IPS DF 4.7 (cell line): ENCODE data around the gene RNU6-7.

Experiments used
- DNase-seq: peaks from one replicate; pipeline ENCODE4 v3.0.0-alpha.2; 2013; ENCODE audit warnings: low spot score; ENCODE audit errors: extremely low read depth

RNU6-7 gene

GRCh38 chr14:32205554-32205953 is 3.7 kb downstream of the RNU6-7 start:
- no peak for DNase-seq

- no peak for DNase-seq
Measured at GRCh38 chr14:32205984-32206383, 4.1 kb downstream of the RNU6-7 start.

- no peak for DNase-seq
Measured at GRCh38 chr14:32206552-32206951, 4.7 kb downstream of the RNU6-7 start.

- DNase-seq = no peak
Measured at GRCh38 chr14:32208490-32208889, 6.6 kb downstream of the RNU6-7 start.

GRCh38 chr14:32209471-32209870 is 7.6 kb downstream of the RNU6-7 start:
- no peak for DNase-seq

- no peak for DNase-seq
Measured at GRCh38 chr14:32211068-32211404, 9.2 kb downstream of the RNU6-7 start.

GRCh38 chr14:32212833-32213232 is 11.0 kb downstream of the RNU6-7 start:
- DNase-seq = no peak

- DNase-seq = no peak
Measured at GRCh38 chr14:32217301-32217700, 15.5 kb downstream of the RNU6-7 start.

- DNase-seq = no peak
Measured at GRCh38 chr14:32224737-32225377, 23.0 kb downstream of the RNU6-7 start.

GRCh38 chr14:32225378-32225920 is 23.6 kb downstream of the RNU6-7 start:
- DNase-seq = no peak

- no peak for DNase-seq
Measured at GRCh38 chr14:32226056-32226455, 24.2 kb downstream of the RNU6-7 start.

GRCh38 chr14:32230181-32230580 is 28.3 kb downstream of the RNU6-7 start:
- DNase-seq = no peak

GRCh38 chr14:32230695-32231280 is 28.9 kb downstream of the RNU6-7 start:
- DNase-seq = no peak

- no peak for DNase-seq
Measured at GRCh38 chr14:32232481-32232880, 30.6 kb downstream of the RNU6-7 start.

GRCh38 chr14:32233260-32233659 is 31.4 kb downstream of the RNU6-7 start:
- DNase-seq = no peak

- DNase-seq = no peak
Measured at GRCh38 chr14:32244404-32244803, 42.6 kb downstream of the RNU6-7 start.

GRCh38 chr14:32246751-32247150 is 44.9 kb downstream of the RNU6-7 start:
- DNase-seq = no peak

- DNase-seq = no peak
Measured at GRCh38 chr14:32249371-32249770, 47.5 kb downstream of the RNU6-7 start.

- DNase-seq = no peak
Measured at GRCh38 chr14:32249780-32250179, 47.9 kb downstream of the RNU6-7 start.

GRCh38 chr14:32250681-32251080 is 48.8 kb downstream of the RNU6-7 start:
- DNase-seq = no peak

GRCh38 chr14:32251530-32251929 is 49.7 kb downstream of the RNU6-7 start:
- DNase-seq = no peak
